Stimulated activated CD8-positive, alpha-beta memory T cell treated with anti-CD3 and anti-CD28 coated beads, Interleukin-15, amount 100 ng/mL, for 1 hour (primary cell): ENCODE data around the gene FBLN2.
"Not testable (repeated sequence)": the region's sequence is repeated elsewhere in the genome, so short reads cannot be mapped to it uniquely, and the experiment has no call there.

ENCODE experiments used
- DNase-seq: peaks from one replicate; pipeline ENCODE4 v3.0.0-alpha.2; 2020; ENCODE audit warnings: low read depth

FBLN2 gene

DNA sequence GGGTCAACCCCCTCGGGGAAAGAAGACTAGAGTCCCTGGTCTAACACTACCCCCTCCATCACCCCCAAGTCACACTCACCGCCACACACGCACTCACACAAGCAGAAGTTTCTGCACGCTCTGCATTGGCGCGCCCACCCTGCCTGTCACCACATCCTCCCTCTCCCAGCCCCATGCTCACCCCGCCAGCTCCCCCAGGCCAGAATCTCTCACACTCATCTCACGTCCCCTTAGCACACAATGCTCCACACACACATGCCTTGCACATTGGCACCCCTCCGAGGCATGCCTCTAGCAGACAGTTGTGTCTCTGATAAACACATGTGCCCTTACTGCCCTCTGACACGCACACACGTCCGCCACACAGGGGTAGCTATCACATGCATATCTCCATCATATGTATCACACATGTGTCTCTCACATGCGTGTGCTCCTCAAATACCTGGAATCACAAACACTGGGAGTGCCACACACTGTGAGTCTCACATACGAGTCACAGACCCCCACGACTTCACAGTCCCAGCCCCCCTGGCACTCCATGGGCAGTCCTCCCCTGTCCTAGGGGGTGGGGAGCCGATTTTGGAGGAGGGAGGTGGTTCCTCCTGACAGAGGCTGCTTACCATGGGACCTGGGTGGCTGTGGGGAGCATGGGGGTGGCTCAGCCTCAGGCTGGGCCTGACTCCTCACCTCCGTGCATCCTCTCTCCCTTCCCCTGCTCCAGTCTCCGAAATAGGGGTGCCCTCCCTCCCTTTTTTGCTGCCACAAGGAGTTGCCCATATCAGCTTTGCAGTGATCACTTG lies 898 bp downstream of the FBLN2 start:
- DNase-seq = no peak

DNA sequence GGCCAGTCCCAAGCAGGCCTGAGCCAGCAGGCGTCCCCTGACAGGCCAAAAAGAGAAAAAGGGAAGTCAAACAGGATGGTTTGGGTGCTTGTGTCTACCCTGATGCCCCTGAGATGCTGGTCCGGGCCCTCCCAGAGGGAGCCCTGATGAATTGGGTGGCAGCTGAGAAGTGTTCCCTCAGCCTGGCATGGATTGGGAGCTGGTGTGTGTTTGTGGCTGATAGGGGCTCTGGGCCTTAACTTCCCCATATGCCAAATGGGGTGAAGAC lies 1.4 kb downstream of the FBLN2 start:
- no peak for DNase-seq

DNA sequence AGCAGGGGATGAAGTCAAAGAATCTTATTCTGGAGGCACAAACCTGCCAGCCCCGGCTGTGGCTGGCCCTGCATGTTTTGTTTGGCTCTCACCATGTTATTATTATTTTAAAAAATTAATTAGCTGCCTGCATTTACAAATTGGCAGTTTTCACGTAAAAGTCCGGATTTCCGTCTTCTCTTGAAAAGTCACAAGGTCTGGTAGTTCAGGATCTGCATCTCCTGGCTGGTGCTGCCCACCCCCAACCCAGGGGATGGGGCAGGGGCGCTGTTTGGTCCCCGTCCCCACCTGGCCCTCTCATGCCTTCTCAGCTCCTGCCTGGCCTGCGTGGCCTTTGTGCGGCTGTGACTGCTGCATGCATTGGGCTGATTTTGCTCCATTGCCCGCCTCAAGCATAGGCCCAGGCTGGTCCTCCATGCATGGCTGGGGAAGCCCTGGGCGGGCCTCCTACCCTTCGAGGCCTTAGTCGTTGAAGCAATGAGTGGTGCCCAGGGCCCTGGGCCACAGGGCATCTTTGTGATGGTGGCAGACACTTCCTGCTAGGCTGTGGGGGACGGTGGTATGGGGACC lies 2.0 kb downstream of the FBLN2 start:
- no peak for DNase-seq

DNA sequence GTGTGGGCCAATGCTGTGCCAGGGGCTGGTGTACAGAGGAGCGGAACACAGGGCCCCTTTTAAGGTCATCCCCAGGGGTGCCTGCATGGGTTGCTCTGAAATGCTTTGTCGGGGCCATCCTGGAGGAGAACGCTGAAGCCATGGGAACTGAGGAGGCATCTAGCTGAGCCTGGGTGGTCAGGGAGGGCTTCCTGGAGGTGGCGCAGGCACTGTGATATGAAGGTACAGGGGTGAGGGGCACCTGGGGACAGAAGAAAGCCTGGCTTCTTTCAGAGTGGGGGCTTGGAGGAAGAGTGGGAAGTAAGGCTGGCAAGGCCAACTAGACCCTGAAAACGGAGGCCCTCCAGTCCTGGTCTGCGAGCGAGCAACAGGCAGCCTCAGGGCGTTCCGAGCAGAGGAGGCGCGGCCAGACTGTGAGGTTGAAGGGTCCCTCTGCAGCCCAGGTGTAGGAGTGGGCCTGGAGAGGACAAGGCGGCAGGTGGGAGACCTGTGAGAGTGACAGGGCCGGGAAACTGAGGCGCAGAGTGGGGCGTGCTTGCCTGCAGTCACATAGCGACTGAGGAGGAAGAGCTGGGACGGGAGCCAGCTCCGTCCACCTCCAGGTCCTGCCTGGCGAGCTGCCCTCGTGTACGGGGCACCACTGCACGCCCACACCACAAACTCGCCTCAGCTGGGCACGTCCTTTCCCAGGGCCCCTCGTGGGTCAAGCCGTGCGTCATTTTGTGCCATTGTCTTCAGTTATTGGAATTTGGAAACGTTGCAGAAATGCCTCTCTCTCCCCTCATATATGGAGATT lies 4.1 kb downstream of the FBLN2 start:
- DNase-seq = no peak

DNA sequence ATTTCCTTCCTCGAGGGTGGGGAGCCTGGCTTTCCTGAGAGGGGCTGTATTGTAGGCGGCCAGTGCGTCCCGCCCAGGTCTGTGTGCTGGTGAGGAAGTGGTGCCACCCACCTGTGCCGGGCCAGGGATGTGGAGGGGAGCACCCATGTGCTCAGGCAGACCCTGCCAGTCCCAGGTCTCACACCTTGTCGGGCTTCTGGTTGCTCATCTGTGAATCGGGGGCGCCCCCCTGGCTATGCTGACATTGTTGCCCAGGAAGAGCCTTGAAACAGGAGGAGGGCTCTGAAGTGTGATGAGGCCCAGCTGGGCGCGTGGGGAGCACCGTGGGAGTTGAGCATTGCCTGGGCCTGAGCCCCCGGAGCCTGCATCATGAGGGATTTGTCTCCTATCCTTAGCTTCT lies 4.8 kb downstream of the FBLN2 start:
- DNase-seq = no peak

DNA sequence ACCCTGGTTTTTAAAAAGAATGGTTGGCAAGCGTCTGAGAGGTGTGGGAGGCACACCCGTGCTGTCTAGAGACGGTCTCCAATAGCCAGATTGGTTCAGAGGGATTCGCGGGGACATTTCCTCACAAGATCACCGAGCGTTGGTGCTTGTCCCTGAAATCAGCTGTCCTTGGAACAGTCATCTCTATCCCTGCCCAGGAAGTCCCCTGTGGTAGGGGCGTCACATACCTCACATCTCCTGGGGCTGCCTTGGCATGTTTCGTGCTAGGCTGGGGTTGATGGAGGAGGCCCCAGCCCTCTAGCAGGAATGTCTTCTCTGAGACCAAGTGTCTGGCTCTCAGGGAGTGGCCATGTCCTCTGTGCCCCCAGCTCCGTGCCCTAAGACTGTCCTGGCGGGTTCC lies 6.8 kb downstream of the FBLN2 start:
- no peak for DNase-seq

DNA sequence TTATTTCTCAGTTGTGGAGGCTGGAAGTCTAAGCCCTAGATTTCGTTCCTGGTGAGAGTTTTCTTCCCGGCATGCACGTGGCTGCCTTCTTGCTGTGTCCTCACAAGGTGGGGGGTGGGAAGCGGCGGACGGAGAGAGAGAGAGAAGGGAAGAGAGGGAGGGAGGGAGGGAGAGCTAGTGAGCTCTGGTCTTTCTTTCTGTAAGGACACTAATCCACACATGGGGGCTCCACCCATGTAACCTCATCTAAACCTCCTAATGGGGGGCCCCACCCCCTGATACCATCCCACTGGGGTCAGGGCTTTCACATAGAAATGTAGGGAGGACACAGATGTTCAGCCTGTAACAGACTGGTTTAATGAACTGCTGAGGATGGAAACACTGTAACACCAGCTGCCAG lies 7.3 kb downstream of the FBLN2 start:
- DNase-seq = no peak

DNA sequence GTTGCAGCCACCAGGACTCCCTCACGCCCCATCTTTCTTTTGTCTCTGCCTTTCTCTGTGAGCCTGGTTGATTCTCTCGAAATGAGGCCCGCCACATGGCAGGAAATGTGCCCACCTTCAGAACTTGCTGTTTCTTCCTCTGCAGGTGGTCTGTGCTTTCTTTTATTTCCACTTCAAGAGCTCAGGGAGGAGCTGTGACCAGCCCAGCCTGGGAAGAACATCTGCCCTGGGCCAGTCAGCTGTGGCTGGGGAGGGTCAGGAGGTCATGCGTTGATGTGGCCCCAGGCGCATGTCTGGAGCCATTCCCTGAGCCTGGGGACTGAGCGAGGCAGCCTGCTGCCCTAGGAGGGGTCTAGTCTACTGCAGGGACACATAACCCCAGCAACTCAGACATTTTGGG lies 8.0 kb downstream of the FBLN2 start:
- no peak for DNase-seq

DNA sequence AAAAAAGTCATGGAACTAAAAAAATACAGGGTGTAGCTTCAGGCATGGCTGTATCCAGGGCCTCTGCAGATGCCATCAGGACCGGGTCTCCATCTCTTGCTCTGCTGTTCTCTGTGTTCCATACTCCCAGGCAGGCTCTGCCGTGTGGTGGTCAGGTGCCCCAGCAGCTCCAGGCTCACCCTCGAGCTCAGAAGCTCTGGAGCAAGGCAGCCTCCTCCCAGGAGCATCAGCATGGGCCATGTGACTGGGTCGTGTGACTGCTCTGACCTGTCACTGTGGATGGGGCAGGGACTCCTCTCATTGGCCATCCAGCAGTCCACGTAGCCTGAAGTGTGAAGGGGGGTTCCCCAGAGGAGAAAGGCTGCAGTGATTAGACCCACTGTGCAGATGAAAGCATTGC lies 8.5 kb downstream of the FBLN2 start:
- no peak for DNase-seq

DNA sequence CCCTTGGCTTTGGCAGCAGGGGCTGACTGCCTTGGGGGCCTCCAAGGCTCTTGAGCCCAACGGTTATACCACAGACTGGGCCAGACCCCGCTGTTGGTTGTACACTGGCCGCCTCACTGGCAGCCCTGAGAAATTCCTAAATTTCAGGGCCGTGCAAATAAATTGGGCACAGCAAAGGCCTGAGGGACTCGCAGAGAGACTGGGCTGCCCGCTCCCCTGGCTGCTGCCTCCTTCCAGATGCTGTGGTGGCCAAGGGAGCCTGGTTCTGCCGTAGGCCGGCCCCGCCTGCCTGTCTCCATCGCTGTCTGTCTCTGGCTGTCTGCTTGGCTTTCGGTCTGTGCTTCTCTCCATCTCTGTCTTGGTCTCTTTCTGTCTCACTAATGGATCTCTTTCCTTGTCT lies 9.0 kb downstream of the FBLN2 start:
- no peak for DNase-seq

DNA sequence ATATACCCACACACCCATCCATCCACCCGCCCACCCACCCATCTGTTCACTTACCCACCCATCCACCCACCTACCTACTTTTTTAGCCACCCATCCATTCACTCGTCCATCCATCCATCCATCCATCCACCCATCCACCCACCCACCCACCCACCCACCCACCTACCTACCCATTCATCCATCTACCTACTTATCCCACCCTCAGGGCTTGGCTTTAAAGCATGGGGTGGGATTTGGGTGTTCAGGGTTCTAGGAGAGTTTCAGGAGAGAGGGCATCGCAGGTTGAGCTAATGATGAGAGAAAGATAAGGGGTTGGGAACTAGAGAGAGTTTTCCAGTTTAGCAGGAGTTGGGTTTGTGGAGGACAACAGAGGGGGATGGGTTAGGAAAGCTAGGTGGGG lies 9.7 kb downstream of the FBLN2 start:
- no peak for DNase-seq

DNA sequence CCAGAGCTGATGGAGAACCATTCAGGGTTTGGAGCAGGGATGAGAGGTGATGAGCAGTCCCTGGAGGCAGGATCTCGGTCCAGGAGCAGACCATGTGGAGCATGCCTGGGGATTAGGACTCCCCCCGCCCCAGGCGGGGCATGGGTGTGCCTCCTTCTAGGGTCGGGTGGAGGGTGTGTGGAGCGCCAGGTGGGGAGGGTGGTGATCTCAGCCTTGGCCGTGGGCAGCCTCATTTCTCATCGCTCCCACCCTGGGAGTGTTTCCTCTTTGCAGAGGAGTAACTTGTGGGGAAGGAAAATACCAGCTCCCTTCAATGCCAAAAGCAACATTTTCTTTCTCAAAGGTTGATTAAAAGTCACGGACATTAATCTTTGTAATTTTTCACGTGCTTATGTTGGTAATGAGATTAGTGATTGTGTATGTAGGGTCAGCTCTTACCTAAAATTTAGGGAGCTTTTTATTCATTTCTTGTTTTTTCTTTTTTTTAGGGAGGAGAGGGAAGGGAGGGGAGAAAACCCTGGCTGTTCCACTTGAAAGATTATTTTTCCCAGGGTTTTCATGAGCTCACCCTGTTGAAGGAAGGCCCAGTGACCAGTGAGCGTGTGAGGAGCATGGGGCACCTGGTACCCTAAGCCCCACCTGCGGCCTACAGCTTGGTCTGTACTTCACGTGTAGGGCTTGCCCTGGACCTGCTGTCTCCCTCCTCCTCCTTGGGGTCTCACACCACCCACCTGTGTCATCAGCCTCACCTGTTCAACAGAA lies 11.0 kb downstream of the FBLN2 start:
- DNase-seq = no peak

DNA sequence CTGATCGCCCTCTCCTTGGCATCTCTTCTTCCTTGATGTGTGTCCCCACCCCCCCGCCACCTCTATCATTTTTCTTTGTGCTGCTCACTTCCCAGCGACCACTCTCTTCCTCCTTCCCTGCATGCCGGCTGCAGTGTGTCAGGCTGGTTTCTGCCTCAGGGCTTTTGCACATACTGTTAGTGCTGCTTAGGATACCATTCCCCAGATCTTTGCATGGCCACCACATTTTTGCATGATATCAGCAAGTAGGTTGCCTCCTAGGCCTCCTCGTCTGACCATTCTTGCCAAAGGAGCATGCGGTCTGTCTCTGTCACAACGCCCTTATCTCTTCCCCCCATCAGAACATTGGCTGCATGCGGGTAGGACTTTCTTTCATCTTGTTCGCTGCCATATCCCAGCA lies 12.5 kb downstream of the FBLN2 start:
- DNase-seq = no peak

DNA sequence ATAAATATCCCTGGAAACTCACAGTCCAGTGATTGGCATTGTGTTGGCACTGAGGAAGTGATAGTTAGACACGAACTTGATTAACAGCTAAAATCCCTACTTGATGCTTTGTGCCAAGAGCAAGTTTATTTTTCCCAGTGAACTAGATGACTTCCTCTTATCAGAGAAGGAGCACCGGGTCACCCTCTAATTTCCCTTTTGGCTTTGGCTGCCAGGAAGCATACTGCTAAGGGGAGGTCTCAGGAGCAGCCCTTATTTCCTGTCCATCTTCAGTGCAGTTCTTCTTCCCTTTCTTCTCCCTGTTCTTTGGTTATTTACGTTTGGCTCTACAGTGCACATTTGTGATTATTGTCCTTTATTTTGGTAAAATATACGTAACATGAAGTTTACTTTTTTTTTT lies 13.0 kb downstream of the FBLN2 start:
- DNase-seq = no peak

DNA sequence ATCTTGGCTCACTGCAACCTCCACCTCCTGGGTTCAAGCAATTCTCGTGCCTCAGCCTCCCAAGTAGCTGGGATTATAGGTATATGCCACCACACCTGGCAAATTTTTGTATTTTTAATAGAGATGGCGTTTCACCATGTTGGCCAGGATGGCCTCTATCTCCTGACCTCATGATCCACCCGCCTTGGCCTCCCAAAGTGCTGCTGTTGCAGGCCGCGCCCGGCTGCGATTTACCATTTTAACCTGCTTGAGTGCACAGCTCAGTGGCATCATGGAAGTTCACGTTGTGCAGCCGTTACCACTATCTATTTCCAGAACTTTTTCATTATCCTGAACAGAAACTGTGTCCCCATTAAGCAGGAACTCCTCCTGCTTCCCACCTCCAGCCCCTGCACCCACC lies 13.5 kb downstream of the FBLN2 start:
- DNase-seq = not testable (repeated sequence)

DNA sequence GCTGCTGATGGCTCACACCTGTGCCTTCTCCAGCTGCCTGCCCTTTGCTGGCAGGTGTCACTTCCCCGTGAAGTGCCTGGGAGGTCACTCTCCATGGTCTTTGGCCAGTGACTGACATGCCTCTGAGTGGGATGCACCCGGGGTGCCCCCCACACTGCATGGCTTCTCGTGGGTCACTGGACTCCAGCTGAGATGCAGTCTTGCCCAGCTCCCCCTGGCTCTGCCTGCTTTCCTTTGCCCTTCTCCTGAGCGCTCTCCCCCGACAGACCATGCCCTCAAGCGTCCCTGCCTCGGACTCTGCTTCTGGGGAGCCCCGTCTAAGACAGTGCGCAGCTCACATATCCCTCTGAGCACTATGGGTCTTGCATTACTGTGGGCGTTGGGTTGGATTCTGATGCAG lies 14.4 kb downstream of the FBLN2 start:
- DNase-seq = no peak

DNA sequence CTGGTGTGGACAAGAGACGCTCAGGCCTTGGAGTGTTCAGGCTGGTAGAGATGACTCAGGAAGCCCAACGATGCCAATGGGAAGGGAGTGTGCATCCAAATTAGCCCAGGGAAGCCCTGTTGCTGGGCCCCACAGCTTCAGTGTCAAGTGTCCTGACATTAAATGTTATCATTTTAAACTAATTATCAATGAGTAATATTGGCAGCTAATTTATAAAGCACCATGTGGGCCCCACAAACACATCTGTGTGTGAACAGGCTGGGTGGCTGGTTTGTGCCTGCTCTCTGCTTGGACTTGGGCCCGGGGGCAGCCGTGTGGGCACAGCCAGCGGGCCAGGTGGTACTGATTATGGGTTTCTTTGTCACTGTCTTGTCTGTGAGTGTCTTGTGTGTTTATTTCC lies 15.0 kb downstream of the FBLN2 start:
- no peak for DNase-seq

DNA sequence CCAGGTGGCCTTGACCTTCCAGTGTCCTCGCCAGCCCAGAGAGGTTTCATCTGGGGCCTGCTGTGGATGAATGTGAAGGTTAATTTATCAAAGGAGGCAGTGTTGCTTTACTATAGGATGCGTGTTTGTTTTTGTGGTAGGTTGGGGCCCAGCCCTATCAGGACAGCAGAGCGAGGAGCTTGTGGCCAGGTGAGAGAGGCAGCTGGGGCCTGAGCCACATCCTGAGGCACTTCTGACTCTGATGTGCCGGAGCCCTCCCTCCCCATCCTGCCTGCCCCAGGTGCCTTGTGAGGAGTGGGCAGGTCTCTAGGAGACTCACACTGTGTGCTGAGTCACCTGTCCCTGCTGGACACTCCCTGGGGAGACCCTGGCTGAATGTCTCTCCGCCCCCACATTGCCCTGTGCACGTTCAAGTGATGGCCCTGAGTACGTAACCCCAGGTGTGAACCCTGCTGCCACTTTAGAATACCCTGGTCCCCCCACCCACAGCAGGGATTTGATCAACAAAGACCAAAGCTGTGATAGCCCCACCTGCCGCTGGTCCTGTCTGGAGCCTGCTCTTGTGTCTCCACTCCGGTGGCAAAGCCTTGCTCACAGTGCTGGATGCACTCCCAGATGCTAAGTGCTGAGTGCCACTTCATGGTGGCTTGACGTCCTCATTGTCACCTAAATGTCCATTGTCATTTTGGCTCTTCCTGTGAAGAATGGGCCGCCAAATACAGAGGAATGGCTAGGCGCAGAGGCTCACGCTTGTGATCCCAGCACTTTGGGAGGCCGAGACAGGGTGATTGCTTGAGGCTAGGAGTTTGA lies 16.0 kb downstream of the FBLN2 start:
- DNase-seq = no peak

DNA sequence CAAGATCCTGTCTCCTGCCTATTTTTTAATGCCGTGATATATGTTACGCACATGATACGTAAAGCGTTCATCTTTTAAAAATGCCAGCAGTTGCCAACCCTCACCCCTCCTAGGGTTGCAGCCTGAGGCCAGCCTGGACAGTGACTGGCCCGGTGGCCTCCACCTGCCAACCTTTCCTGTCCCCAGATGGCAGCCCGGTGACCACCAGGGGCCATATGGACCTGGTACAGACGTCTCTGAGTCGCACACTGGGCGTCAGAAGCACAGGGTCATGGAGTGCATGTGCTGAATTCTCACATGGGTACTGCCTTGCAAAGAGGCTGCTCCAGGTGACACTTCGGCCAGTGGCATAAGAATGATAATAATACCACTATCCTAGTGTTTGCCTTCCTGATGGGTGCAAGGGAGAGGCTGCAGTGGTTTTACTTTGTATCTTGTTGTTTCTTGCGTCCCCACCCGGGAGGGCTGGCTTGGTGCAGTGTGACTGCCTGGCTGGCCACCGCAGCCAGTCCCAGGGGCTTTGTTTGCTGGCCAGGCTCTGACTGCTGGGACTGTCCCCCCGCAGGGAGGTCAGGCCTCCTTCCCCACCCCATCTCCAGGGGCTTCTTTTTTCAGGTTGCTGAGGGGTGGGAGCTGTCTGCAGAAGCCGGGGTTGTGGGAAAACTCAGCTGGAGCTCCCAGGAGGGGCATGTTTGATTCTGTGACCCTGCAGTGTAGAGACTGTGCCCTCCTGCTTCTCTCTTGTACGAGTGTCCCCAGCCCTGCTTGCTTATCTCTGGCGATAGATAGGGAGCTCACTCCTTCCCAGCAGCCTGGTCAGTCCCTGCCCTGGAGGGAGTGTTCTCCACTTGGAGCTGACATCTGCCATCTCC lies 16.9 kb downstream of the FBLN2 start:
- DNase-seq = no peak

DNA sequence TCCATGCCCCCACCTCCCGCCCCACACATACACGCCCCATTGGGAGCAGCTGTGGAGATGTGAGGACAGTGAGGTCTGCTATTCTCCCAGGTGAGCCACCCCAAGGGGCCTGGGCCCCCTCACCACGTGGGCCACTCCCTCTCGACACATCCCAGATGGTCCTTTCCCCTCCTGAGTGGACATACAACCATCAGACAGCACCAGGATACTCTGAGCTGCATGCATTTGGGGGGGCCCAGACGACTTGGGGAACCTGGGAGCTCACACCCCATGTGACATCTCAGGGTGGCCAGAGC lies 17.5 kb downstream of the FBLN2 start:
- no peak for DNase-seq

DNA sequence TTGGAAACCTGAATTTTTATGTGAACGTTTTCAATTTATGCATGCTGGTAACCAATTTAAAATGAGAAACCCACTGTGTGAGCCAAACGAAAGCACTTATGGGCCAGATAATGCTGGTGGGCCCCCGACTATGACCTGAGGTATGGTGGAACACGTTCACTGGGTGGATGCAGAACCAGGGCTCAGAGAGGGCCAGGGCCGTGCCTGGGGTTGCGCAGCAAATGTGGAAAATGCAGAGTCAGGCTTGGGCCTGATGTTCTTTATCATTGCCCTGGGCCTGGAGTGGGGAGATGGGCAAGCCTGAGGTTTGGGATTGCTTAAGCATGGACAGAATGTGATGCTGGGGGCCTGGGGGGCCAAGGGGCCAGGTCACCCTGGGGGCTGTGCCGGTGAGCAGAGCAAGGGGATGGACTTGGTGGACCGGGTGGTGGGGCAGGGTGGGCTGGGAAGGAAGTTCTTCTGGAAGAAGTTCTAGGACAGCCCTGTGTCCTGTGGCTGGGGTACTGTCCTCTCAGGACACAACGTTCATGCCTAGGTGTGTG lies 17.9 kb downstream of the FBLN2 start:
- DNase-seq = no peak
